Spleen (tissue), 7 donors: ENCODE measurements around the gene MLLT11.

Source experiments
- CTCF ChIP-seq, 11 experiments: fragments of 200-600 bp in 7 of 11; fragments of 450-650 bp in 4 of 11; sonication (generic) in 4 of 11; IDR thresholded peaks in 8 of 11; conservative IDR thresholded peaks in 3 of 11; 1 replicate in 7 of 11; 2 replicates in 4 of 11; pipeline versions ENCODE4 v1.4.0 to v1.8.0; 2016 to 2021; ENCODE audit warnings: antibody characterized with exemption in 11 of 11, inconsistent platforms in 4 of 11, mild to moderate bottlenecking in 1 of 11
- POLR2A ChIP-seq, 3 donors: fragments of 450-650 bp; IDR thresholded peaks; one replicate each; pipeline ENCODE4 v1.5.1; 2017; ENCODE audit warnings: antibody characterized with exemption in 3 of 3, mild to moderate bottlenecking in 1 of 3
- POLR2AphosphoS5 ChIP-seq, 3 donors: sonication (generic); formaldehyde crosslinking; IDR thresholded peaks; one replicate each; pipeline ENCODE4 v1.5.1; 2017; ENCODE audit warnings: antibody characterized with exemption in 3 of 3
- donor health status: DM: no; HTN: no; CAD: no; lungs with moderate emphysema.
- donor health status: DM: no; HTN: no; CAD: no.
- donor health status: DM: no; HTN: no; CAD: no.

GRCh38 chr1:151060657-151061421, 642 bp downstream of the MLLT11 start:
- no peak for TF ChIP-seq CTCF (IDR thresholded peaks at IDR 0.05 in 8 of 11, conservative IDR thresholded peaks at IDR 0.05 in 3 of 11)
- no peak for TF ChIP-seq POLR2A (IDR thresholded peaks at IDR 0.05)
- TF ChIP-seq POLR2AphosphoS5 (IDR thresholded peaks at IDR 0.05), result no peak
